Panc1 (cell line): ENCODE results near the gene TOMM40. TPM values are rescaled to one million over a fixed set of nuclear protein-coding genes. Genes with fewer than 3 reads are reported as not detected.
A peak's percentile ranks its signal among the peaks of the same experiment; 100 is the strongest.

Experiments used
- ATAC-seq: fragments of 200-7000 bp; cut with Tn5 transposase; 2 replicates; pipeline ENCODE4 v1.9.1; 2020; ENCODE audit warnings: mild to moderate bottlenecking, moderate library complexity
- BruUV-seq: library from RNA; stranded (reverse); fragments of 400-500 nt; replicated peaks from 2 replicates; lab custom pipeline; 2021; lab: Mats Ljungman, UMichigan
- CTCF ChIA-PET: fragments of 300-600 bp; sonication (Branson Sonifier 250); formaldehyde crosslinking; loops from one replicate; lab custom pipeline; 2022; ENCODE audit warnings: antibody characterized with exemption; lab: Charles Lee
- POLR2A ChIA-PET: fragments of 300-600 bp; sonication (Branson Sonifier 250); formaldehyde crosslinking; loops from one replicate; lab custom pipeline; 2022; ENCODE audit warnings: antibody characterized with exemption; lab: Charles Lee
- DNase-seq: peaks from one replicate; pipeline ENCODE4 v3.0.0-alpha.2; 2010; ENCODE audit warnings: low read depth, low spot score
- H3K27ac ChIP-seq: 2 replicates; pipeline ENCODE4 v1.5.1; 2011; ENCODE audit warnings: mild to moderate bottlenecking, low read length, inconsistent platforms
- H3K27me3 ChIP-seq: fragments of 200-500 bp; sonication (Bioruptor generic); 2 replicates; pipeline ENCODE4 v1.6.0; 2014; ENCODE audit warnings: low read length, inconsistent platforms; ENCODE audit not compliant: control insufficient read depth, insufficient read depth
- H3K36me3 ChIP-seq: fragments of 200-500 bp; sonication (Bioruptor generic); 2 replicates; pipeline ENCODE4 v1.5.1; 2014; ENCODE audit warnings: inconsistent platforms, mild to moderate bottlenecking, low read length, moderate library complexity; ENCODE audit not compliant: control insufficient read depth, insufficient read depth
- H3K4me1 ChIP-seq: 2 replicates; pipeline ENCODE4 v1.5.1; 2011; ENCODE audit warnings: inconsistent platforms, mild to moderate bottlenecking, low read length, moderate library complexity; ENCODE audit not compliant: control insufficient read depth, insufficient read depth
- H3K4me3 ChIP-seq, 2 experiments: 2 replicates each; pipeline ENCODE4 v1.5.1; 2011 to 2012; ENCODE audit warnings: low read depth in 2 of 2, low read length in 2 of 2, mild to moderate bottlenecking in 2 of 2, inconsistent platforms in 1 of 2, moderate library complexity in 1 of 2
- H3K9me3 ChIP-seq: fragments of 200-500 bp; sonication (Bioruptor generic); 2 replicates; pipeline ENCODE4 v1.5.1; 2014; ENCODE audit warnings: low read depth, mild to moderate bottlenecking, inconsistent platforms, low read length, moderate library complexity; ENCODE audit not compliant: control insufficient read depth, insufficient read depth
- POLR2AphosphoS5 ChIP-seq: IDR thresholded peaks from 2 replicates; pipeline ENCODE4 v1.6.1; 2012; ENCODE audit warnings: mild to moderate bottlenecking, low read depth, low read length, moderate library complexity
- SIN3A ChIP-seq: IDR thresholded peaks from 2 replicates; pipeline ENCODE4 v1.6.1; 2012; ENCODE audit warnings: low read depth, mild to moderate bottlenecking, low read length, moderate library complexity, borderline replicate concordance; ENCODE audit not compliant: insufficient read depth
- TCF7L2 ChIP-seq: IDR thresholded peaks from 2 replicates; pipeline ENCODE4 v1.6.1; 2011; ENCODE audit warnings: mild to moderate bottlenecking, low read depth, low read length, inconsistent platforms
- in situ Hi-C: cut with HindIII; loops from 2 replicates; pipeline ENCODE4 v1.10.0; 2016; ENCODE audit warnings: low sequenced_read_pairs, low pct_unique_long_range_greater_than_20kb
- intact Hi-C: fragments of 100-400 bp; cut with micrococcal nuclease; formaldehyde crosslinking; loops from one replicate; pipeline ENCODE4 v1.10.0; 2022; ENCODE audit not compliant: unreplicated experiment
- total RNA-seq: library from RNA; stranded (reverse); gene quantifications from one replicate; pipeline ENCODE4 v1.2.1, GENCODE V29; 2021; ENCODE audit not compliant: unreplicated experiment
- TF ChIP-seq, protein P1 (sequence below), 2 experiments: IDR thresholded peaks; 2 replicates each; pipeline ENCODE4 v1.6.1; 2011 to 2012; ENCODE audit warnings: low read depth in 2 of 2, control low read depth in 1 of 2, low read length in 1 of 2, mild to moderate bottlenecking in 1 of 2, moderate library complexity in 1 of 2; ENCODE audit not compliant: insufficient read depth in 1 of 2
- TF ChIP-seq, protein P2 (sequence below): fragments of 450-650 bp; IDR thresholded peaks from 2 replicates; pipeline ENCODE4 v1.5.1; 2017; ENCODE audit warnings: mild to moderate bottlenecking

TOMM40 gene
- total RNA-seq, 1 experiment from 2014 or later, result 147 TPM

DNA sequence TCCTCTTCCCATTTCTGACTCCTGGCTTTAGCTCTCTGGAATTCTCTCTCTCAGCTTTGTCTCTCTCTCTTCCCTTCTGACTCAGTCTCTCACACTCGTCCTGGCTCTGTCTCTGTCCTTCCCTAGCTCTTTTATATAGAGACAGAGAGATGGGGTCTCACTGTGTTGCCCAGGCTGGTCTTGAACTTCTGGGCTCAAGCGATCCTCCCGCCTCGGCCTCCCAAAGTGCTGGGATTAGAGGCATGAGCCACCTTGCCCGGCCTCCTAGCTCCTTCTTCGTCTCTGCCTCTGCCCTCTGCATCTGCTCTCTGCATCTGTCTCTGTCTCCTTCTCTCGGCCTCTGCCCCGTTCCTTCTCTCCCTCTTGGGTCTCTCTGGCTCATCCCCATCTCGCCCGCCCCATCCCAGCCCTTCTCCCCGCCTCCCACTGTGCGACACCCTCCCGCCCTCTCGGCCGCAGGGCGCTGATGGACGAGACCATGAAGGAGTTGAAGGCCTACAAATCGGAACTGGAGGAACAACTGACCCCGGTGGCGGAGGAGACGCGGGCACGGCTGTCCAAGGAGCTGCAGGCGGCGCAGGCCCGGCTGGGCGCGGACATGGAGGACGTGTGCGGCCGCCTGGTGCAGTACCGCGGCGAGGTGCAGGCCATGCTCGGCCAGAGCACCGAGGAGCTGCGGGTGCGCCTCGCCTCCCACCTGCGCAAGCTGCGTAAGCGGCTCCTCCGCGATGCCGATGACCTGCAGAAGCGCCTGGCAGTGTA is 17.2 kb downstream of the TOMM40 start:
- no peak for TF ChIP-seq SIN3A
- TF ChIP-seq POLR2AphosphoS5, result no peak
- TF ChIP-seq TCF7L2, result no peak
- TF ChIP-seq, protein P1, sequence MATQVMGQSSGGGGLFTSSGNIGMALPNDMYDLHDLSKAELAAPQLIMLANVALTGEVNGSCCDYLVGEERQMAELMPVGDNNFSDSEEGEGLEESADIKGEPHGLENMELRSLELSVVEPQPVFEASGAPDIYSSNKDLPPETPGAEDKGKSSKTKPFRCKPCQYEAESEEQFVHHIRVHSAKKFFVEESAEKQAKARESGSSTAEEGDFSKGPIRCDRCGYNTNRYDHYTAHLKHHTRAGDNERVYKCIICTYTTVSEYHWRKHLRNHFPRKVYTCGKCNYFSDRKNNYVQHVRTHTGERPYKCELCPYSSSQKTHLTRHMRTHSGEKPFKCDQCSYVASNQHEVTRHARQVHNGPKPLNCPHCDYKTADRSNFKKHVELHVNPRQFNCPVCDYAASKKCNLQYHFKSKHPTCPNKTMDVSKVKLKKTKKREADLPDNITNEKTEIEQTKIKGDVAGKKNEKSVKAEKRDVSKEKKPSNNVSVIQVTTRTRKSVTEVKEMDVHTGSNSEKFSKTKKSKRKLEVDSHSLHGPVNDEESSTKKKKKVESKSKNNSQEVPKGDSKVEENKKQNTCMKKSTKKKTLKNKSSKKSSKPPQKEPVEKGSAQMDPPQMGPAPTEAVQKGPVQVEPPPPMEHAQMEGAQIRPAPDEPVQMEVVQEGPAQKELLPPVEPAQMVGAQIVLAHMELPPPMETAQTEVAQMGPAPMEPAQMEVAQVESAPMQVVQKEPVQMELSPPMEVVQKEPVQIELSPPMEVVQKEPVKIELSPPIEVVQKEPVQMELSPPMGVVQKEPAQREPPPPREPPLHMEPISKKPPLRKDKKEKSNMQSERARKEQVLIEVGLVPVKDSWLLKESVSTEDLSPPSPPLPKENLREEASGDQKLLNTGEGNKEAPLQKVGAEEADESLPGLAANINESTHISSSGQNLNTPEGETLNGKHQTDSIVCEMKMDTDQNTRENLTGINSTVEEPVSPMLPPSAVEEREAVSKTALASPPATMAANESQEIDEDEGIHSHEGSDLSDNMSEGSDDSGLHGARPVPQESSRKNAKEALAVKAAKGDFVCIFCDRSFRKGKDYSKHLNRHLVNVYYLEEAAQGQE (IDR thresholded peaks at IDR 0.05; ENCODE audit: insufficient read depth in 1 of 2, low read depth in 2 of 2, low read length in 1 of 2), result no peak
- TF ChIP-seq, protein P2, sequence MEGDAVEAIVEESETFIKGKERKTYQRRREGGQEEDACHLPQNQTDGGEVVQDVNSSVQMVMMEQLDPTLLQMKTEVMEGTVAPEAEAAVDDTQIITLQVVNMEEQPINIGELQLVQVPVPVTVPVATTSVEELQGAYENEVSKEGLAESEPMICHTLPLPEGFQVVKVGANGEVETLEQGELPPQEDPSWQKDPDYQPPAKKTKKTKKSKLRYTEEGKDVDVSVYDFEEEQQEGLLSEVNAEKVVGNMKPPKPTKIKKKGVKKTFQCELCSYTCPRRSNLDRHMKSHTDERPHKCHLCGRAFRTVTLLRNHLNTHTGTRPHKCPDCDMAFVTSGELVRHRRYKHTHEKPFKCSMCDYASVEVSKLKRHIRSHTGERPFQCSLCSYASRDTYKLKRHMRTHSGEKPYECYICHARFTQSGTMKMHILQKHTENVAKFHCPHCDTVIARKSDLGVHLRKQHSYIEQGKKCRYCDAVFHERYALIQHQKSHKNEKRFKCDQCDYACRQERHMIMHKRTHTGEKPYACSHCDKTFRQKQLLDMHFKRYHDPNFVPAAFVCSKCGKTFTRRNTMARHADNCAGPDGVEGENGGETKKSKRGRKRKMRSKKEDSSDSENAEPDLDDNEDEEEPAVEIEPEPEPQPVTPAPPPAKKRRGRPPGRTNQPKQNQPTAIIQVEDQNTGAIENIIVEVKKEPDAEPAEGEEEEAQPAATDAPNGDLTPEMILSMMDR, result no peak
- Histone ChIP-seq H3K36me3 (no peaks in the 10 kb centered on the region), H3K27me3 (no peaks in the 10 kb centered on the region), H3K4me1 (peaks cover 13% of the 10 kb centered on the region), H3K4me3 (no peak overlapping the region), H3K9me3 (no peaks in the 10 kb centered on the region), H3K27ac (no peak overlapping the region)
- ATAC-seq, result no peak
- CTCF ChIA-PET, result interaction anchor here (0.5 kb wide), 1 partner anchor 219 kb away, joined by 15 read pairs; no protein-coding TSS in a partner anchor
- in situ Hi-C loops, result no loop called here
- BruUV-seq, result no TSS peak
- intact Hi-C loops, result no loop called here
- DNase-seq, result no peak
- POLR2A ChIA-PET, result no interaction called here

DNA sequence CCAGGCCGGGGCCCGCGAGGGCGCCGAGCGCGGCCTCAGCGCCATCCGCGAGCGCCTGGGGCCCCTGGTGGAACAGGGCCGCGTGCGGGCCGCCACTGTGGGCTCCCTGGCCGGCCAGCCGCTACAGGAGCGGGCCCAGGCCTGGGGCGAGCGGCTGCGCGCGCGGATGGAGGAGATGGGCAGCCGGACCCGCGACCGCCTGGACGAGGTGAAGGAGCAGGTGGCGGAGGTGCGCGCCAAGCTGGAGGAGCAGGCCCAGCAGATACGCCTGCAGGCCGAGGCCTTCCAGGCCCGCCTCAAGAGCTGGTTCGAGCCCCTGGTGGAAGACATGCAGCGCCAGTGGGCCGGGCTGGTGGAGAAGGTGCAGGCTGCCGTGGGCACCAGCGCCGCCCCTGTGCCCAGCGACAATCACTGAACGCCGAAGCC is 17.8 kb downstream of the TOMM40 start:
- in situ Hi-C loops (no loop called here), intact Hi-C loops (no loop called here)

More for the DNA sequence above, 17.8 kb downstream of the TOMM40 start:
- H3K27ac ChIP-seq, result no peak overlapping the region
- POLR2A ChIA-PET, result no interaction called here
- no peak for DNase-seq
- H3K27me3 ChIP-seq, result no peaks in the 10 kb centered on the region
- H3K4me1 ChIP-seq, result peaks cover 11% of the 10 kb centered on the region
- H3K4me3 ChIP-seq, result no peak overlapping the region
- TSS peak; percentile 96 for BruUV-seq
- no peaks in the 10 kb centered on the region for H3K9me3 ChIP-seq
- no peak for ATAC-seq
- no peak for TF ChIP-seq POLR2AphosphoS5
- TF ChIP-seq SIN3A, result no peak
- TF ChIP-seq, protein P2, result no peak
- TF ChIP-seq, protein P1 (IDR thresholded peaks at IDR 0.05; ENCODE audit: insufficient read depth in 1 of 2, low read depth in 2 of 2, low read length in 1 of 2), result no peak
- TF ChIP-seq TCF7L2, result no peak
- CTCF ChIA-PET, result no interaction called here
- no peaks in the 10 kb centered on the region for H3K36me3 ChIP-seq
